ENCODE data around the gene POMT1.
A peak's percentile ranks its signal among the peaks of the same experiment; 100 is the strongest.

Gene POMT1

GRCh38 chr9:131552030-131552429 is 49.3 kb downstream of the POMT1 start:
- Histone ChIP-seq H3K27me3 (ENCODE audit: control insufficient read depth, insufficient read depth, low read length, poor library complexity, severe bottlenecking) (peaks cover 35% of the 10 kb centered on the region), H3K36me3 (ENCODE audit: control insufficient read depth, insufficient read depth, low read length) (no peaks in the 10 kb centered on the region), H3K9me3 (ENCODE audit: control insufficient read depth, low read length) (no peaks in the 10 kb centered on the region), H3K4me3 (ENCODE audit: insufficient read depth, low read depth, low read length) (no peak overlapping the region), H3K4me1 (ENCODE audit: control insufficient read depth, insufficient read depth, low read length) (no peaks in the 10 kb centered on the region), H3K27ac (ENCODE audit: insufficient read depth, low read depth, low read length, poor library complexity, severe bottlenecking) (no peak overlapping the region)
- 78 to 91% methylated on average over 6 of the region's 6 CpGs for WGBS, 2 experiments

- H3K27me3 ChIP-seq (ENCODE audit: control insufficient read depth, insufficient read depth, low read length, poor library complexity, severe bottlenecking) = peaks cover 33% of the 10 kb centered on the region
- no peaks in the 10 kb centered on the region for H3K36me3 ChIP-seq (ENCODE audit: control insufficient read depth, insufficient read depth, low read length)
- H3K4me3 ChIP-seq (ENCODE audit: insufficient read depth, low read depth, low read length) = no peak overlapping the region
- 33 to 35% methylated on average over 60 of the region's 60 CpGs for WGBS, 2 experiments
- H3K4me1 ChIP-seq (ENCODE audit: control insufficient read depth, insufficient read depth, low read length) = no peaks in the 10 kb centered on the region
- H3K27ac ChIP-seq (ENCODE audit: insufficient read depth, low read depth, low read length, poor library complexity, severe bottlenecking) = no peak overlapping the region
- no peaks in the 10 kb centered on the region for H3K9me3 ChIP-seq (ENCODE audit: control insufficient read depth, low read length)
Measured at GRCh38 chr9:131554087-131554842, 51.5 kb downstream of the POMT1 start.

GRCh38 chr9:131554843-131555351 is 52.2 kb downstream of the POMT1 start:
- H3K36me3 ChIP-seq (ENCODE audit: control insufficient read depth, insufficient read depth, low read length) = no peaks in the 10 kb centered on the region
- H3K27ac ChIP-seq (ENCODE audit: insufficient read depth, low read depth, low read length, poor library complexity, severe bottlenecking) = no peak overlapping the region
- H3K9me3 ChIP-seq (ENCODE audit: control insufficient read depth, low read length) = no peaks in the 10 kb centered on the region
- 20 to 26% methylated on average over 54 of the region's 54 CpGs for WGBS, 2 experiments
- no peaks in the 10 kb centered on the region for H3K4me1 ChIP-seq (ENCODE audit: control insufficient read depth, insufficient read depth, low read length)
- H3K4me3 ChIP-seq (ENCODE audit: insufficient read depth, low read depth, low read length) = peak overlapping the region; percentile 11
- peaks cover 33% of the 10 kb centered on the region for H3K27me3 ChIP-seq (ENCODE audit: control insufficient read depth, insufficient read depth, low read length, poor library complexity, severe bottlenecking)

- peaks cover 33% of the 10 kb centered on the region for H3K27me3 ChIP-seq (ENCODE audit: control insufficient read depth, insufficient read depth, low read length, poor library complexity, severe bottlenecking)
- 94% methylated on average over 15 of the region's 15 CpGs for WGBS, 2 experiments
- no peaks in the 10 kb centered on the region for H3K9me3 ChIP-seq (ENCODE audit: control insufficient read depth, low read length)
- no peak overlapping the region for H3K4me3 ChIP-seq (ENCODE audit: insufficient read depth, low read depth, low read length)
- H3K36me3 ChIP-seq (ENCODE audit: control insufficient read depth, insufficient read depth, low read length) = no peaks in the 10 kb centered on the region
- H3K27ac ChIP-seq (ENCODE audit: insufficient read depth, low read depth, low read length, poor library complexity, severe bottlenecking) = no peak overlapping the region
- no peaks in the 10 kb centered on the region for H3K4me1 ChIP-seq (ENCODE audit: control insufficient read depth, insufficient read depth, low read length)
Measured at GRCh38 chr9:131555841-131556673, 53.3 kb downstream of the POMT1 start.

GRCh38 chr9:131557855-131558548 is 55.3 kb downstream of the POMT1 start:
- whole genome bisulfite sequencing, 2 experiments = 93% methylated on average over 25 of the region's 25 CpGs
- Histone ChIP-seq H3K27me3 (ENCODE audit: control insufficient read depth, insufficient read depth, low read length, poor library complexity, severe bottlenecking) (peaks cover 33% of the 10 kb centered on the region), H3K36me3 (ENCODE audit: control insufficient read depth, insufficient read depth, low read length) (no peaks in the 10 kb centered on the region), H3K9me3 (ENCODE audit: control insufficient read depth, low read length) (no peaks in the 10 kb centered on the region), H3K27ac (ENCODE audit: insufficient read depth, low read depth, low read length, poor library complexity, severe bottlenecking) (no peak overlapping the region), H3K4me3 (ENCODE audit: insufficient read depth, low read depth, low read length) (no peak overlapping the region), H3K4me1 (ENCODE audit: control insufficient read depth, insufficient read depth, low read length) (no peaks in the 10 kb centered on the region)

- Histone ChIP-seq H3K9me3 (ENCODE audit: control insufficient read depth, low read length) (no peaks in the 10 kb centered on the region), H3K27ac (ENCODE audit: insufficient read depth, low read depth, low read length, poor library complexity, severe bottlenecking) (no peak overlapping the region), H3K36me3 (ENCODE audit: control insufficient read depth, insufficient read depth, low read length) (no peaks in the 10 kb centered on the region), H3K4me1 (ENCODE audit: control insufficient read depth, insufficient read depth, low read length) (no peaks in the 10 kb centered on the region), H3K27me3 (ENCODE audit: control insufficient read depth, insufficient read depth, low read length, poor library complexity, severe bottlenecking) (peaks cover 18% of the 10 kb centered on the region), H3K4me3 (ENCODE audit: insufficient read depth, low read depth, low read length) (no peak overlapping the region)
- 13 to 28% methylated on average over 1 of the region's 1 CpG for WGBS, 2 experiments
Measured at GRCh38 chr9:131559421-131560000, 56.8 kb downstream of the POMT1 start.

- H3K9me3 ChIP-seq (ENCODE audit: control insufficient read depth, low read length) = no peaks in the 10 kb centered on the region
- 73 to 86% methylated on average over 7 to 8 of the region's 9 CpGs for WGBS, 2 experiments
- H3K27ac ChIP-seq (ENCODE audit: insufficient read depth, low read depth, low read length, poor library complexity, severe bottlenecking) = no peak overlapping the region
- no peaks in the 10 kb centered on the region for H3K27me3 ChIP-seq (ENCODE audit: control insufficient read depth, insufficient read depth, low read length, poor library complexity, severe bottlenecking)
- no peak overlapping the region for H3K4me3 ChIP-seq (ENCODE audit: insufficient read depth, low read depth, low read length)
- no peaks in the 10 kb centered on the region for H3K4me1 ChIP-seq (ENCODE audit: control insufficient read depth, insufficient read depth, low read length)
- no peaks in the 10 kb centered on the region for H3K36me3 ChIP-seq (ENCODE audit: control insufficient read depth, insufficient read depth, low read length)
Measured at GRCh38 chr9:131562032-131562959, 59.6 kb downstream of the POMT1 start.

- Histone ChIP-seq H3K4me1 (ENCODE audit: control insufficient read depth, insufficient read depth, low read length) (no peaks in the 10 kb centered on the region), H3K27ac (ENCODE audit: insufficient read depth, low read depth, low read length, poor library complexity, severe bottlenecking) (no peak overlapping the region), H3K9me3 (ENCODE audit: control insufficient read depth, low read length) (no peaks in the 10 kb centered on the region), H3K36me3 (ENCODE audit: control insufficient read depth, insufficient read depth, low read length) (no peaks in the 10 kb centered on the region), H3K4me3 (ENCODE audit: insufficient read depth, low read depth, low read length) (no peak overlapping the region), H3K27me3 (ENCODE audit: control insufficient read depth, insufficient read depth, low read length, poor library complexity, severe bottlenecking) (no peaks in the 10 kb centered on the region)
- WGBS, 2 experiments = 91 to 93% methylated on average over 4 to 5 of the region's 5 CpGs
Measured at GRCh38 chr9:131565369-131565768, 62.7 kb downstream of the POMT1 start.

GRCh38 chr9:131566158-131566557 is 63.4 kb downstream of the POMT1 start:
- H3K27me3 ChIP-seq (ENCODE audit: control insufficient read depth, insufficient read depth, low read length, poor library complexity, severe bottlenecking) = no peaks in the 10 kb centered on the region
- no peak overlapping the region for H3K4me3 ChIP-seq (ENCODE audit: insufficient read depth, low read depth, low read length)
- no peaks in the 10 kb centered on the region for H3K9me3 ChIP-seq (ENCODE audit: control insufficient read depth, low read length)
- H3K4me1 ChIP-seq (ENCODE audit: control insufficient read depth, insufficient read depth, low read length) = no peaks in the 10 kb centered on the region
- WGBS, 2 experiments = 99 to 100% methylated on average over 3 of the region's 3 CpGs
- no peaks in the 10 kb centered on the region for H3K36me3 ChIP-seq (ENCODE audit: control insufficient read depth, insufficient read depth, low read length)
- no peak overlapping the region for H3K27ac ChIP-seq (ENCODE audit: insufficient read depth, low read depth, low read length, poor library complexity, severe bottlenecking)

All from ectodermal cell (in vitro differentiated cells).